B cell (primary cell): Measurements from ENCODE around the gene BAZ1B.

Source experiments
- EZH2 ChIP-seq: IDR thresholded peaks from 2 replicates; pipeline ENCODE4 v1.6.1; 2012; ENCODE audit warnings: borderline replicate concordance, low read depth, mild to moderate bottlenecking, moderate library complexity, low read length; ENCODE audit not compliant: insufficient read depth, poor library complexity, severe bottlenecking
- TF ChIP-seq, protein P1 (sequence below): fragments of 200-600 bp; IDR thresholded peaks from one replicate; pipeline ENCODE4 v1.8.0; 2022; ENCODE audit warnings: antibody characterized with exemption, mild to moderate bottlenecking

DNA sequence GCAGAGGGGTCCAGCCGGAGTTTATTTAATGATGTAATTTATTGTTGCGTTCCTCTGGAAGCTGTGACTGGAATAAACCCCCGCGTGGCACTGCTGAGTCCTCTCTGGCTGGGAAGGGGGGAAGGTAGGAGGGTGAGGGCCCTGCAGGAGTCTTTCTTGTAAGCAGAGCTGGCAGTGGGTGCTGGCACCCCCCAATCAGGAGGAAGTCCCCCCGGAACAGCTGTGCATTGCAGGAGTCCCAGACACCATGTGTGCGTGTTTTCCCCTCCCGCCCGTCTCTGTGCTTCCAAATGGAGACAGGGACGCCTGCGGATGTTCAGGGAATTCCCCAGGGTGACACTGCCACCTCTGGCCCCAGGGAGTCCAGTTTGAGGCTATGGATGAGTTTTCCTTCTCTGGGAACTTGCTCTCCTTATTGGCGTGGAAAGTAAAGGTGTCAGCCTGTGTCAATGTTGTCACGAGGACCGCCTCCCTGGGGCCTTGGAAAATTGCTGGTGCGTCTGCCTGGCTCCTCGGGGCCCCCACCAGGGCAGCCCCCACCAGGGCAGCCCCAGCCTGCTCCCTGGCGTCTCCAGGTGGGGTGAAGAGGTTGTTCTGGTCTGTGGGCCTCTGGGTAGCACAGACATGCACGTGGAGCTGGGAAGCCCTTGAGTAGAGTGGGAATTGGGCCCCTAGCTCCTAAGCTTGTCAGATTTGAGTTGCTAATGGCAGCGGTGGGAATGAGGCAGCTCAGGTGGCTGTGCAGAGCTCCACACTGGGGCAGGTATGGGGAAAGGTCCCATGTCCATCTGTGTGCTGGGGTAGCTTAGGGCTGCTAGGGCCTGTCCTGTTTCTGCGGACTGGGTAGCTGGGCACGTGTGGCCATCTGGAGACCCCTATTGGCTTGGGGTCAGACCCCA, 85.8 kb downstream of the BAZ1B start:
- TF ChIP-seq, protein P1, sequence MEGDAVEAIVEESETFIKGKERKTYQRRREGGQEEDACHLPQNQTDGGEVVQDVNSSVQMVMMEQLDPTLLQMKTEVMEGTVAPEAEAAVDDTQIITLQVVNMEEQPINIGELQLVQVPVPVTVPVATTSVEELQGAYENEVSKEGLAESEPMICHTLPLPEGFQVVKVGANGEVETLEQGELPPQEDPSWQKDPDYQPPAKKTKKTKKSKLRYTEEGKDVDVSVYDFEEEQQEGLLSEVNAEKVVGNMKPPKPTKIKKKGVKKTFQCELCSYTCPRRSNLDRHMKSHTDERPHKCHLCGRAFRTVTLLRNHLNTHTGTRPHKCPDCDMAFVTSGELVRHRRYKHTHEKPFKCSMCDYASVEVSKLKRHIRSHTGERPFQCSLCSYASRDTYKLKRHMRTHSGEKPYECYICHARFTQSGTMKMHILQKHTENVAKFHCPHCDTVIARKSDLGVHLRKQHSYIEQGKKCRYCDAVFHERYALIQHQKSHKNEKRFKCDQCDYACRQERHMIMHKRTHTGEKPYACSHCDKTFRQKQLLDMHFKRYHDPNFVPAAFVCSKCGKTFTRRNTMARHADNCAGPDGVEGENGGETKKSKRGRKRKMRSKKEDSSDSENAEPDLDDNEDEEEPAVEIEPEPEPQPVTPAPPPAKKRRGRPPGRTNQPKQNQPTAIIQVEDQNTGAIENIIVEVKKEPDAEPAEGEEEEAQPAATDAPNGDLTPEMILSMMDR = no peak
- no peak for TF ChIP-seq EZH2
